Measurements from ENCODE around the gene FNBP1L. TPM values are rescaled to one million over a fixed set of nuclear protein-coding genes. Genes with fewer than 3 reads are reported as not detected.

FNBP1L gene
- total and polyA plus RNA-seq, 9 of the 15 experiments (the other 6 are each of a cell fraction or from before 2014, with no cell fraction given): 1.4 to 6.9 (median 5.9) TPM

DNA sequence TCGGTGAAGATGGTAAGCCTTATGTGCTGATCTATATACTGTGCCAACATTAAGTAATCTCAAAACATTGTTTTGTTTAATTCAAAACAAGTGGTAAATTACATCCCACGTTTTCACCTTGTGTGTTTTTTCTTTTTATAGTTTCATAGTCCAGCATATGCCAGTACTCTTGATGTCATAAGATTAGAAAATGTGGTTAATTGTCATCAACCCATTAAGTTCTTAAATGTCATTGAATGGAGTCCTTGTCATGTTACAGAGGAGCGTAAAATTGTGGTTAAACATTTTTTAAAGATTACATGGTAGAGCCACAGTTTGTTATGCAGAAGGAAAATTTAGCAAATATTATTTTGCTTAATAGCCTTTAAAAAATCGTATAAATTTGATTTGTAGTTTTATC lies 93.1 kb downstream of the FNBP1L start:
- TF ChIP-seq ZNF583 (CRISPR knock-in tag; IDR thresholded peaks at IDR 0.05) (no peak), SMAD3 (CRISPR knock-in tag; conservative IDR thresholded peaks at IDR 0.05) (no peak), RBM34 (IDR thresholded peaks at IDR 0.05; ENCODE audit: borderline replicate concordance, insufficient read depth, low read length) (no peak), GATAD2B (IDR thresholded peaks at IDR 0.05; ENCODE audit: borderline replicate concordance) (no peak), PTBP1 (IDR thresholded peaks at IDR 0.05; ENCODE audit: low read depth, low read length) (no peak)
- TF ChIP-seq, protein P1, sequence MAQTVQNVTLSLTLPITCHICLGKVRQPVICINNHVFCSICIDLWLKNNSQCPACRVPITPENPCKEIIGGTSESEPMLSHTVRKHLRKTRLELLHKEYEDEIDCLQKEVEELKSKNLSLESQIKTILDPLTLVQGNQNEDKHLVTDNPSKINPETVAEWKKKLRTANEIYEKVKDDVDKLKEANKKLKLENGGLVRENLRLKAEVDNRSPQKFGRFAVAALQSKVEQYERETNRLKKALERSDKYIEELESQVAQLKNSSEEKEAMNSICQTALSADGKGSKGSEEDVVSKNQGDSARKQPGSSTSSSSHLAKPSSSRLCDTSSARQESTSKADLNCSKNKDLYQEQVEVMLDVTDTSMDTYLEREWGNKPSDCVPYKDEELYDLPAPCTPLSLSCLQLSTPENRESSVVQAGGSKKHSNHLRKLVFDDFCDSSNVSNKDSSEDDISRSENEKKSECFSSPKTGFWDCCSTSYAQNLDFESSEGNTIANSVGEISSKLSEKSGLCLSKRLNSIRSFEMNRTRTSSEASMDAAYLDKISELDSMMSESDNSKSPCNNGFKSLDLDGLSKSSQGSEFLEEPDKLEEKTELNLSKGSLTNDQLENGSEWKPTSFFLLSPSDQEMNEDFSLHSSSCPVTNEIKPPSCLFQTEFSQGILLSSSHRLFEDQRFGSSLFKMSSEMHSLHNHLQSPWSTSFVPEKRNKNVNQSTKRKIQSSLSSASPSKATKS (CRISPR knock-in tag; IDR thresholded peaks at IDR 0.05): no peak
- TF ChIP-seq, protein P2, sequence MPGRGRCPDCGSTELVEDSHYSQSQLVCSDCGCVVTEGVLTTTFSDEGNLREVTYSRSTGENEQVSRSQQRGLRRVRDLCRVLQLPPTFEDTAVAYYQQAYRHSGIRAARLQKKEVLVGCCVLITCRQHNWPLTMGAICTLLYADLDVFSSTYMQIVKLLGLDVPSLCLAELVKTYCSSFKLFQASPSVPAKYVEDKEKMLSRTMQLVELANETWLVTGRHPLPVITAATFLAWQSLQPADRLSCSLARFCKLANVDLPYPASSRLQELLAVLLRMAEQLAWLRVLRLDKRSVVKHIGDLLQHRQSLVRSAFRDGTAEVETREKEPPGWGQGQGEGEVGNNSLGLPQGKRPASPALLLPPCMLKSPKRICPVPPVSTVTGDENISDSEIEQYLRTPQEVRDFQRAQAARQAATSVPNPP (IDR thresholded peaks at IDR 0.05; ENCODE audit: borderline replicate concordance, insufficient read depth, insufficient read length): no peak
- Histone ChIP-seq H3K36me3 (ENCODE audit: control insufficient read depth, insufficient read depth, low read length) (no peaks in the 10 kb centered on the region), H3K9ac (ENCODE audit: insufficient read depth in 1 of 2, low read depth in 2 of 2, low read length in 2 of 2) (no peak overlapping the region), H3K27me3 (ENCODE audit: control insufficient read depth in 2 of 2, insufficient read depth in 2 of 2, low read length in 2 of 2) (no peaks in the 10 kb centered on the region), H3K79me2 (ENCODE audit: control insufficient read depth, insufficient read depth, low read length) (no peaks in the 10 kb centered on the region), H2AFZ (ENCODE audit: low read depth, low read length) (no peak overlapping the region), H3K27ac (ENCODE audit: extremely low read depth, low read depth, low read length) (no peak overlapping the region), H3K4me1 (replicated peaks in 1 of 2; ENCODE audit: control insufficient read depth in 2 of 2, insufficient read depth in 2 of 2, low read length in 2 of 2) (no peaks in the 10 kb centered on the region), H3K9me3 (replicated peaks; ENCODE audit: control insufficient read depth, insufficient read depth, low read depth, low read length) (no peaks in the 10 kb centered on the region), H3K4me3 (no peak overlapping the region), H3K4me2 (ENCODE audit: insufficient read depth, low read length) (no peak overlapping the region), H3K9me1 (ENCODE audit: control insufficient read depth, insufficient read depth, low read length) (no peaks in the 10 kb centered on the region), H4K20me1 (replicated peaks; ENCODE audit: control insufficient read depth, insufficient read depth, low read length) (no peaks in the 10 kb centered on the region)
- WGBS (ENCODE audit: insufficient coverage, low coverage, missing lambda C conversion rate): 62% methylated on average over 4 of the region's 4 CpGs
- FAIRE-seq: no peak
- BruUV-seq (replicated peaks): no TSS peak
- no peak for ATAC-seq
- intact Hi-C loops (cut with micrococcal nuclease): no loop called here
- no peak for DNase-seq (ENCODE audit: extremely low read depth in 1 of 4, low spot score in 3 of 4)
- CTCF ChIA-PET (ENCODE audit: low intra/inter-chr PET ratio): no interaction called here
- POLR2A ChIA-PET: interaction anchor here (1.5 kb wide), 1 partner anchor 37 kb away, joined by 3 read pairs; no protein-coding TSS in a partner anchor
- in situ Hi-C loops (cut with MboI): no loop called here
